ENCODE measurements around the gene RXRA.

DNA sequence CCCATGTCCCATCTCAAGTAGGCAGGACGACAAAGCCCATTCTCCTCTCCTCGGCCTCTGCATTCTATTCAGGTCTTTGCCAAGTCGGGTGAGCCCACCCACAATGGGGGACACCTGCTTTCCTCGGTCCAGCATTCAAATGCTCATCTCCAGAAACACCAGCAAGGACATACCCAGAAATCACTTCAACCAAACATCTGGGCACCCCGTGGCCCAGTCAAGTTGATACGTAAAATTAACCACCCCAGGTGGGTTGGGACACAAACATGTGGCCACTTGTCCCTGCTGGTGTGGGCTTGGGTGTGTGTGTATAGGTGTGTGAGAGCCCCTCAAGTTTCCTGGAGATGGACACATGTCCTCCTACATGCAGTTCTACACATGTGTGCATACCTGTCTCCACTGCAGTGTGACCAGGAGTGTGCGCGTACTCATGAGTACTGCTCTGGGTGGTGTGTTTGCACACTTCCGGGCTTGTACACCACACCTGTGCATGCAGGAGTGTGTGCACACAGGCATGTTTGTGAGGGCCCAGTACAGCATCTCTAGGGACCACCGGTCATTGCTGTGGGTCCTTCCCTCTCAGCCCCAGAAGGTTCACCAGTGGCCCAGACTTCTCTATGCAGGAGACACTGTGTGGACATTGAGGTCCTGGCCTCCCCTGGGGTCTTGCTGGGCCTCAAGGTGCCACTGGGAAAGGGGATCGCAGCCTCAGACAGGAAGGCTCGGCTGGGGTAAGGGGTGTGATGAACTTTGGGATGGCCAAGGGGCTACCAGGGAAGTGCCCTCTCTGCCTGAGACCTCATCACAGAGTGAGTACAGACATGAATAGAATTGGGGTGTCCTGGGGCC, 35.4 kb upstream of the RXRA start:
- TF ChIP-seq POLR2AphosphoS5 (IDR thresholded peaks at IDR 0.05; ENCODE audit: low read depth, low read length) = no peak
- no peak for TF ChIP-seq TAF1 (IDR thresholded peaks at IDR 0.05; ENCODE audit: borderline replicate concordance, insufficient read depth, low read length)
- TF ChIP-seq FOXP2 (optimal IDR thresholded peaks at IDR 0.05; ENCODE audit: borderline replicate concordance, extremely low read depth, extremely low read length, insufficient read depth) = no peak
- TF ChIP-seq, protein P1, sequence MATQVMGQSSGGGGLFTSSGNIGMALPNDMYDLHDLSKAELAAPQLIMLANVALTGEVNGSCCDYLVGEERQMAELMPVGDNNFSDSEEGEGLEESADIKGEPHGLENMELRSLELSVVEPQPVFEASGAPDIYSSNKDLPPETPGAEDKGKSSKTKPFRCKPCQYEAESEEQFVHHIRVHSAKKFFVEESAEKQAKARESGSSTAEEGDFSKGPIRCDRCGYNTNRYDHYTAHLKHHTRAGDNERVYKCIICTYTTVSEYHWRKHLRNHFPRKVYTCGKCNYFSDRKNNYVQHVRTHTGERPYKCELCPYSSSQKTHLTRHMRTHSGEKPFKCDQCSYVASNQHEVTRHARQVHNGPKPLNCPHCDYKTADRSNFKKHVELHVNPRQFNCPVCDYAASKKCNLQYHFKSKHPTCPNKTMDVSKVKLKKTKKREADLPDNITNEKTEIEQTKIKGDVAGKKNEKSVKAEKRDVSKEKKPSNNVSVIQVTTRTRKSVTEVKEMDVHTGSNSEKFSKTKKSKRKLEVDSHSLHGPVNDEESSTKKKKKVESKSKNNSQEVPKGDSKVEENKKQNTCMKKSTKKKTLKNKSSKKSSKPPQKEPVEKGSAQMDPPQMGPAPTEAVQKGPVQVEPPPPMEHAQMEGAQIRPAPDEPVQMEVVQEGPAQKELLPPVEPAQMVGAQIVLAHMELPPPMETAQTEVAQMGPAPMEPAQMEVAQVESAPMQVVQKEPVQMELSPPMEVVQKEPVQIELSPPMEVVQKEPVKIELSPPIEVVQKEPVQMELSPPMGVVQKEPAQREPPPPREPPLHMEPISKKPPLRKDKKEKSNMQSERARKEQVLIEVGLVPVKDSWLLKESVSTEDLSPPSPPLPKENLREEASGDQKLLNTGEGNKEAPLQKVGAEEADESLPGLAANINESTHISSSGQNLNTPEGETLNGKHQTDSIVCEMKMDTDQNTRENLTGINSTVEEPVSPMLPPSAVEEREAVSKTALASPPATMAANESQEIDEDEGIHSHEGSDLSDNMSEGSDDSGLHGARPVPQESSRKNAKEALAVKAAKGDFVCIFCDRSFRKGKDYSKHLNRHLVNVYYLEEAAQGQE (IDR thresholded peaks at IDR 0.05; ENCODE audit: insufficient read depth in 1 of 2, low read depth in 2 of 2, low read length in 2 of 2) = no peak
